Central memory CD4-positive, alpha-beta T cell (primary cell): Measurements from ENCODE around the gene C20orf173.
A peak's percentile ranks its signal among the peaks of the same experiment; 100 is the strongest.
"Not testable (repeated sequence)": the region's sequence is repeated elsewhere in the genome, so short reads cannot be mapped to it uniquely, and the experiment has no call there.

ENCODE experiments used
- DNase-seq: peaks from one replicate; pipeline ENCODE4 v3.0.0; 2022

C20orf173 gene

GRCh38 chr20:35544941-35545340 lies 15.5 kb upstream of the C20orf173 start:
- not testable (repeated sequence) for DNase-seq

- no peak for DNase-seq
These were observed 15.0 kb upstream of the C20orf173 start for GRCh38 chr20:35544436-35544835.

- no peak for DNase-seq
These were observed 13.5 kb upstream of the C20orf173 start for GRCh38 chr20:35542990-35543389.

DNA sequence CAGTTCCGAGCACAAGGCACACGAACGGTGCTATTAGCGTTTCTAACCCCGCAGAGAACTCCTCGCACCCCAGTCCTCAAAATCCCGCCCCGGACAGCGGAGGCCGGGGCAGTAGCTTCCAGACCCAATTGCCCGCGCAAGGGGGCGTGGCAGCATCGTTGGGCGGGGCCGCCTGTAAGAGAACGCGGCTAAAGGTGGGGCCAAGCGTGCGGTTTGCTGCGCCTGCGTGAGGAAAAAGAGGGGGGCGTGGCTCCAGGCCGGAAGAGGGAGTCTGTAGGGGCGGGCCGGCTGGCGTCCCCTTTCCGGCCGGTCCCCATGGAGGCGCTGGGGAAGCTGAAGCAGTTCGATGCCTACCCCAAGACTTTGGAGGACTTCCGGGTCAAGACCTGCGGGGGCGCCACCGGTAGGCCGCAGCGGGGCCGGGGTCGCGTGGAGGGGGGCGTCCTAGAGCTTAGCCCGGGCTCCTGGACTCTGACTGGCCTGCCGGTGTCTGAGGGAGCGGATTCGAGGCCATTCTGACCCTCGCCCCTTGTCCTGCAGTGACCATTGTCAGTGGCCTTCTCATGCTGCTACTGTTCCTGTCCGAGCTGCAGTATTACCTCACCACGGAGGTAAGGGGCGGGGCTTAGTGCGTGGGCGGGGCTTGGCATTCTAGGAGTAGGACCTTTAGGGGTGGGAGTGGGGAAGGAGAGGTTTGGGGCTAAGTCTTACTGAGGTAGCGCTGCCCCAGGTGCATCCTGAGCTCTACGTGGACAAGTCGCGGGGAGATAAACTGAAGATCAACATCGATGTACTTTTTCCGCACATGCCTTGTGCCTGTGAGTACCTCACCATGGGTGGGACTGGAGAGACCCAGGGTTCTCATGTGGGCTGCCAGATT lies 12.6 kb upstream of the C20orf173 start, which contains the start of gene ERGIC3:
Gene ERGIC3 (plus strand): TSS at position 296 of the 880 bp plus-strand sequence. CDS start 20 bp downstream, at position 316.
- peak; percentile 94 for DNase-seq

- no peak for DNase-seq
These were observed 11.8 kb upstream of the C20orf173 start for GRCh38 chr20:35541118-35541782.

DNA sequence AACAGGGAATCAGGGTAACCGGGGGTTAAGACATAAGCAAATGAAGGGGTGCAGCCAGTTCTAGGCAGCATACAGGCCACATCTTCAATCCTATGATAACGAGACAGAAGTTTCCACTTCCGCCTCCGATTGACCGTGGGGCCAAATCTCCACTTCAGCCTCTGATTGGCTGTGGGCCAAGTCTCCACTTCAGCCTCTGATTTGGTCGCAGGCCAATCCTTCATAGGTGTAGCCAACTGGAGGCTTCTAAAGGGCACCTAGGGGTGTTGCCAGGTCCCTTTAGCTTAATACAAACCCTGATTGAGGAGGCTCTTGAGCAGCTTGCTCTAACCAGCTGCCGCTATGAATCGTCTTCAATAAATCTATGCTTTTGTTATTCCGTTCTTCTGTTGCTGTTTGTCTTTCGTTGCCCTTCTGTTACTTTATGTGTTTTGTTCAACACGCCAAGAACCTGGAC lies 10.3 kb upstream of the C20orf173 start:
- no peak for DNase-seq

GRCh38 chr20:35527122-35527769 lies 2.2 kb downstream of the C20orf173 start:
- no peak for DNase-seq

DNA sequence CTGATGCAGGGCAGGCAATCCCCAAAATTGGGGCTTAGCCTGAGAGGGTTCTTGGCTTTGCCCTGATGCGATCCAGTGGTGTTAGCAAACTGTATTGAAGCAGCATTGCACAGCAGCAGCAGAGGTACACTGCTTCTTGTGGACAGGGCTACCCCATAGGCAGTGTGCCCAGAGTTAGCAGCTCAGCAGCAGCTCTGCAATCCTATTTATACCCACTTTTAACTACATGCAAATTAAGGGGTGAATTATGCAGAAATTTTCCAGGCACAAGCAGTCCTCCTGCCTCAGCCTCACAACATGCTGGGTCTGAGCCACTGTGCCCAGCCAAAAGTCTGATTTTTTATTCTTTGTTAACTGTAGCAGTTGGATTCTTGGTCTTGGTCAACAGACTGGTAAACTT lies 3.8 kb downstream of the C20orf173 start:
- DNase-seq = no peak

GRCh38 chr20:35523298-35523888 lies 6.1 kb downstream of the C20orf173 start:
- DNase-seq = no peak

GRCh38 chr20:35518955-35519354 lies 10.5 kb downstream of the C20orf173 start:
- DNase-seq = no peak

- not testable (repeated sequence) for DNase-seq
These were observed 11.7 kb downstream of the C20orf173 start for GRCh38 chr20:35517767-35518166.

DNA sequence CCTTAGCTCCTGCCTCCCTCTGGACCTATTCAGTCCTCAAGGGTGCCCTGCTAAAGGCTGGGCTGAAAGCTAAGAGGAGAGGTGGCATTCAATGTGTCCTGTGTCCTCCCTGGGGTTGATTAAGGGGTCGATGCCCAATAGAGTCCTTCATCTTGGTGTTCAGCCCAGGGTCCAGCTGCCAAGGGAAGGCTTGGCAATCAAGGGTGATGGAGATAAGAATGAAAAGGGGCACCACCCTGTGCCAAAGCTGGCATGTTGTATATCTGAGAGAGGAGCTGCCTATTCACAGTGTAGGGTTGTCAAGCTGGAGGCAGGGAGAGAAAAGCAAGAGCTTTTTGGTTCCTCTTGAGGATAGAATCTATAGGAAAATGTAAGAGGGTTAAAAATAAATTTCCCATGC lies 12.3 kb downstream of the C20orf173 start:
- no peak for DNase-seq

DNA sequence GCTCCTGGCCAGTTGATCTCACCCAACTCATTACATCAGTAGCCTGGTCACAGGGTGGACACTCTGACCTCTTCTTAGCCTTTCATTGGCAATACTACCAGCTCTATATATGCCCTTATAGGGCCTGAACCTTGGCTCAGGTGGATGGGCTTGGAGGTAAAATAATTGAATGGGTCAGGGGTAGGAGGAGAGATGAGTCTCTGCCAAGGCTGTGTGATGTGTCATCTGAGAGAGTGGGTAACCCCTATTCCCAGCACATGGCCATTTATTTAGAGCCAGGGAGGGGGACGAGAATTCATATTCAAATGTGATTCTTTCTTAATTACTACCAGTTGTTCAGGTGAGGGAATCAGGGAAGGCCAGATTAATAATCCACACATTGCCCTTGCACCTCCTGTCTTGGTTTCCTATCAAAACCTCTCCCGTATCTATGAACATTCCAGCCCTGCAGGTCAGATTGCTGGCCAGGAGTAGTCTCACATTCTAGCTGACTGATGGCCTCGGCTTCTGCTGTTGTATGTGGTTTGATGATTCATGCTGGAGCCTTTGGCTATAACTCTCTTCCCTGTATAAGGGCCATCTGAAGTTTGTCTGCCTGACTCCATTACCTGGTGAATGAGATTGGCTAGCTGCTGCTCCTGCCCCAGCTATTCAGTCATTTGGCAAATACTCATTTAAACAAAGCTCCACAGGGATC lies 13.4 kb downstream of the C20orf173 start:
- no peak for DNase-seq

GRCh38 chr20:35515341-35515740 lies 14.1 kb downstream of the C20orf173 start:
- DNase-seq = no peak

GRCh38 chr20:35514371-35514932 lies 15.0 kb downstream of the C20orf173 start:
- no peak for DNase-seq

GRCh38 chr20:35511814-35512420 lies 17.5 kb downstream of the C20orf173 start:
- no peak for DNase-seq

GRCh38 chr20:35510951-35511735 lies 18.3 kb downstream of the C20orf173 start:
- no peak for DNase-seq

GRCh38 chr20:35508493-35509218 lies 20.8 kb downstream of the C20orf173 start:
- DNase-seq = no peak

- DNase-seq = no peak
These were observed 22.4 kb downstream of the C20orf173 start for GRCh38 chr20:35506872-35507638.
